ENCODE results near the gene RNU6-9. TPM values are rescaled to one million over a fixed set of nuclear protein-coding genes. Genes with fewer than 3 reads are reported as not detected.
A peak's percentile ranks its signal among the peaks of the same experiment; 100 is the strongest.

Gene RNU6-9
- total RNA-seq, 3 donors from 2014 or later (not counting 1 experiment from before 2014, with no cell fraction given): not detected

DNA sequence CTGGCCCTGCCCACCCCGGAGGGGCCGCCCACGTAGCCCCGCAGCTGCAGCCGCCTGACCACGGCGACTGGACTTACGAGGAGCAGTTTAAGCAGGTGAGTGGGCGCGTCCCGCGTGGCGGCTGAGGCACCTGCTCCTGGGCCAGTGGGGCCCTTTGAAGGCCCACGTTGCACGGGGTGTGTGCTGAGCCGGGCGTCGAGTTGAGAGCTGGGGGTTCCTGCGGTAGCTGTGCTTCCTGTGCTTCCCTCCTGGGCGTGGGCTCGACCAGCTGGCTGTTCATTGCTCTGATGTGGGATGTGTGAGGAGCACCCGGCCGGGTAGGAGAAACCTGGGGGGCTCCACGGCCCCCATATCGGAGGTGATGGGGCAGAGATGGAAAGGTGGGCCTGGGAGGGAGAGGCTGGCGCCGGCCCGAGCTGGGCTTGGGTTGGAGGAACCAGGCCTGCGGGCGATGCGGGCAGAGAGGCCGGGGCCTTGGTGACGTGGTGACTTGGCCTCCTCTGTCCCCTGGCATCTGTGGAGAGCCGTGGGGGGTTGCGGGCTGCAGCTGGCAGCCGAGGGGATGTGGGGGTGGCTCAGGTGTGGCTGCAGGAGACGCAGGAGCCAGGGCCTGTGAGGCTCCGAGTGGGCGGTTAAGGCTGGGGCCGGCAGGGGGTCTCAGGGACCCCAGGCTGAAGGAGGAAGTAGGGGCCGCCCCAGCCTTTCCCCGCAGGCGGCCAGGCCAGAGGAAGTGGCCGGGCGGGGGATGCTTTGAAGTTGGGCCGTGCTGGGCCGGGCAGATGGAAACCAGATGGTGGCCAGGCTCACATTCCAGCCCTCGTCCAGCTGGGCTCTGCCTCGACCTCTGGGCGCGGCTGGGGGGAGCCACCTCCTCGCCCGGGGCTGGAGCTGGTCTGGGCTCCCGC is 39.6 kb downstream of the RNU6-9 start:
- peaks cover 51% of the 10 kb centered on the region for H3K4me1 ChIP-seq (ENCODE audit: control insufficient read depth, insufficient read depth, low read length)

DNA sequence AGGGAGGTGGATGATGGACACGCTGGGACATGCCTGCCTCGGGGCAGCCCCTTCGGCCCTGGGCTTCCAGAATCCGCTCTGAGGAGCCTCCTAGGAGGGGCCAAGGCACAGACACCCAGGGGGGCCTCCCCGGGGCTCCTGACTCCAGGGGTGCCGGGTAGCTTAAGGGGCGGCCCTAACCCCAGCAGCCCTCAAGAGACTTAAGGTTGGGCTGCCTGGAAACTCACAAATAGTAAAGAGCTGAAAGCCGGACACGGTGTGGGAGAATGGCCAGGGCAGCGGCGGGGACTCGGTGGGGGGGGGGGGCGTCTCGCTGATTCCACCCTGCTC is 40.2 kb downstream of the RNU6-9 start:
- peaks cover 2% of the 10 kb centered on the region for H3K9me3 ChIP-seq (ENCODE audit: control insufficient read depth, insufficient read depth, low read length)
- no peaks in the 10 kb centered on the region for H3K27me3 ChIP-seq (ENCODE audit: control insufficient read depth, insufficient read depth, low read length)
- no peak for DNase-seq
- Mint-ChIP-seq H3K27me3 (ENCODE audit: low read depth in 2 of 2) (peaks cover 0 to 3% of the 10 kb centered on the region in 2 donors), H3K4me1 (peaks cover 9 to 36% of the 10 kb centered on the region in 2 donors), H3K36me3 (no peaks in the 10 kb centered on the region), H3K27ac (no peak overlapping the region), H3K4me3 (peak overlapping the region; percentile 4), H3K9me3 (no peaks in the 10 kb centered on the region)
- no peak for ATAC-seq
- H3K36me3 ChIP-seq (ENCODE audit: control insufficient read depth, insufficient read depth, low read length): no peaks in the 10 kb centered on the region
- peaks cover 53% of the 10 kb centered on the region for H3K4me1 ChIP-seq (ENCODE audit: control insufficient read depth, insufficient read depth, low read length)
- peak overlapping the region; percentile 71 for H3K27ac ChIP-seq (ENCODE audit: low read length)
- H3K4me3 ChIP-seq (ENCODE audit: low read length): no peak overlapping the region
- 83% methylated on average over 12 of the region's 14 CpGs for WGBS (ENCODE audit: insufficient coverage)
- TF ChIP-seq, protein P1, sequence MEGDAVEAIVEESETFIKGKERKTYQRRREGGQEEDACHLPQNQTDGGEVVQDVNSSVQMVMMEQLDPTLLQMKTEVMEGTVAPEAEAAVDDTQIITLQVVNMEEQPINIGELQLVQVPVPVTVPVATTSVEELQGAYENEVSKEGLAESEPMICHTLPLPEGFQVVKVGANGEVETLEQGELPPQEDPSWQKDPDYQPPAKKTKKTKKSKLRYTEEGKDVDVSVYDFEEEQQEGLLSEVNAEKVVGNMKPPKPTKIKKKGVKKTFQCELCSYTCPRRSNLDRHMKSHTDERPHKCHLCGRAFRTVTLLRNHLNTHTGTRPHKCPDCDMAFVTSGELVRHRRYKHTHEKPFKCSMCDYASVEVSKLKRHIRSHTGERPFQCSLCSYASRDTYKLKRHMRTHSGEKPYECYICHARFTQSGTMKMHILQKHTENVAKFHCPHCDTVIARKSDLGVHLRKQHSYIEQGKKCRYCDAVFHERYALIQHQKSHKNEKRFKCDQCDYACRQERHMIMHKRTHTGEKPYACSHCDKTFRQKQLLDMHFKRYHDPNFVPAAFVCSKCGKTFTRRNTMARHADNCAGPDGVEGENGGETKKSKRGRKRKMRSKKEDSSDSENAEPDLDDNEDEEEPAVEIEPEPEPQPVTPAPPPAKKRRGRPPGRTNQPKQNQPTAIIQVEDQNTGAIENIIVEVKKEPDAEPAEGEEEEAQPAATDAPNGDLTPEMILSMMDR (IDR thresholded peaks at IDR 0.05): no peak
- intact Hi-C loops (cut with micrococcal nuclease): no loop called here

More for the DNA sequence above, 39.6 kb downstream of the RNU6-9 start:
- peak overlapping the region; percentile 16 for H3K4me3 ChIP-seq (ENCODE audit: low read length)
- Mint-ChIP-seq H3K4me3 (peak overlapping the region; percentile 88), H3K9me3 (no peaks in the 10 kb centered on the region), H3K36me3 (no peaks in the 10 kb centered on the region), H3K27me3 (ENCODE audit: low read depth in 2 of 2) (peaks cover 0 to 3% of the 10 kb centered on the region in 2 donors), H3K4me1 (peaks cover 9 to 36% of the 10 kb centered on the region in 2 donors), H3K27ac (peak overlapping the region; percentile 56 to 90)
- H3K36me3 ChIP-seq (ENCODE audit: control insufficient read depth, insufficient read depth, low read length): no peaks in the 10 kb centered on the region
- 13% methylated on average over 54 of the region's 54 CpGs for WGBS (ENCODE audit: insufficient coverage)
- peak in 1 of 2 donors; percentile 74 for DNase-seq
- ATAC-seq: peak; percentile 64 to 72 (median 66)
- H3K9me3 ChIP-seq (ENCODE audit: control insufficient read depth, insufficient read depth, low read length): peaks cover 2% of the 10 kb centered on the region
- TF ChIP-seq, protein P1 (IDR thresholded peaks at IDR 0.05): no peak
- intact Hi-C loops (cut with micrococcal nuclease): no loop called here
- H3K27ac ChIP-seq (ENCODE audit: low read length): peak overlapping the region; percentile 71
- H3K27me3 ChIP-seq (ENCODE audit: control insufficient read depth, insufficient read depth, low read length): no peaks in the 10 kb centered on the region

DNA sequence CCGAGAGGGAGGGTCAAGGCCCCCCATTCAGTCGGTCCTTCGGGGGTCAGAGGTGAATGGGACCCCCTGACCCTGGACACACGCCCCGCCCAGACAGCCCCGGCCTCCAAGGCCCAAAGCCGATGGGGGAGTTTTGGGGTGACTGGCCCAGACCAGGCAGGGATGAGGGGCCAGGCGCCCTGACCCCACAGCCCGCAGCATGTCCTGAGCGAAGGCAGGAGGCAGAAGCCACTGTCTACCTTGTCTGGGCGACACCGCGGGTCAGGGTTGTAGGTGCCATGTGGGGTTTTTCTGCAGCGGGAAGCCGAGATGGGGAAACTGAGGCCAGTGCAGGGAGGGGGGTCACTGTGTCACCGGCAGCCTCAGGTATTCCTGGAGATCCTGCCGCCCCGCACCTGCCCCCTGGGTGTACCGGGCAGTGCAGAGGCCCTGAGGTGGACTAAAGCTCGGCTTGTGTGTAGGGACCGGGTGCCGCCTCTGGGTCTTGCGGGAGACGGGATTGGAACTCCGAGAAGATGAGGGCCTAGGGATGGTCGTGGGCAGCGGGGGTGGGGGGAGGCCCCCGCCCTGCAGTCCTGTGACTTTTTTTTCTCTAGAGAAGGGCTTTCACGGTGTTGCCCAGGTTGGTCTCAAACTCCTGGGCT is 41.0 kb downstream of the RNU6-9 start:
- Histone ChIP-seq H3K9me3 (ENCODE audit: control insufficient read depth, insufficient read depth, low read length) (peaks cover 2% of the 10 kb centered on the region), H3K4me1 (ENCODE audit: control insufficient read depth, insufficient read depth, low read length) (peaks cover 55% of the 10 kb centered on the region), H3K27me3 (ENCODE audit: control insufficient read depth, insufficient read depth, low read length) (no peaks in the 10 kb centered on the region), H3K27ac (ENCODE audit: low read length) (no peak overlapping the region), H3K4me3 (ENCODE audit: low read length) (no peak overlapping the region), H3K36me3 (ENCODE audit: control insufficient read depth, insufficient read depth, low read length) (no peaks in the 10 kb centered on the region)
- Mint-ChIP-seq H3K4me3 (no peak overlapping the region), H3K4me1 (peaks cover 9 to 36% of the 10 kb centered on the region in 2 donors), H3K27me3 (ENCODE audit: low read depth in 2 of 2) (peaks cover 0 to 3% of the 10 kb centered on the region in 2 donors), H3K27ac (no peak overlapping the region), H3K36me3 (no peaks in the 10 kb centered on the region), H3K9me3 (no peaks in the 10 kb centered on the region)
- DNase-seq: no peak
- intact Hi-C loops (cut with micrococcal nuclease): no loop called here
- WGBS (ENCODE audit: insufficient coverage): 90% methylated on average over 29 of the region's 29 CpGs
- TF ChIP-seq, protein P1 (IDR thresholded peaks at IDR 0.05): no peak
- no peak for ATAC-seq

Data from natural killer cell (primary cell).